Neural progenitor cell (in vitro differentiated cells): ENCODE results near the gene CD86. TPM values are rescaled to one million over a fixed set of nuclear protein-coding genes. Genes with fewer than 3 reads are reported as not detected.

Experiments used
- DNase-seq: peaks from one replicate; pipeline ENCODE4 v3.0.0-alpha.2; 2016; ENCODE audit warnings: low spot score
- H2AFZ ChIP-seq: fragments of 200-600 bp; sonication (generic); replicated peaks from 2 replicates; pipeline ENCODE4 v1.6.1; 2016; ENCODE audit warnings: antibody characterized with exemption
- H3F3A ChIP-seq: fragments of 200-600 bp; sonication (generic); 2 replicates; pipeline ENCODE4 v1.6.1; 2016; ENCODE audit warnings: antibody characterized with exemption, low read depth
- H3K27ac ChIP-seq: fragments of 200-600 bp; sonication (generic); 2 replicates; pipeline ENCODE4 v1.5.1; 2016; ENCODE audit warnings: mild to moderate bottlenecking
- H3K27me3 ChIP-seq: fragments of 200-600 bp; sonication (generic); 2 replicates; pipeline ENCODE4 v1.6.1; 2016; ENCODE audit warnings: mild to moderate bottlenecking, moderate library complexity
- H3K36me3 ChIP-seq: fragments of 200-600 bp; sonication (generic); 2 replicates; pipeline ENCODE4 v1.5.1; 2016
- H3K4me1 ChIP-seq: fragments of 200-600 bp; sonication (generic); 2 replicates; pipeline ENCODE4 v1.6.1; 2016; ENCODE audit warnings: mixed run types
- H3K4me2 ChIP-seq: fragments of 200-600 bp; sonication (generic); 2 replicates; pipeline ENCODE4 v1.6.1; 2016
- H3K4me3 ChIP-seq: fragments of 200-600 bp; sonication (generic); 2 replicates; pipeline ENCODE4 v1.5.1; 2016
- H3K79me2 ChIP-seq: fragments of 200-600 bp; sonication (generic); 2 replicates; pipeline ENCODE4 v1.6.1; 2016; ENCODE audit warnings: low read depth
- H3K9ac ChIP-seq: fragments of 200-600 bp; sonication (generic); 2 replicates; pipeline ENCODE4 v1.6.1; 2016
- H3K9me3 ChIP-seq: fragments of 200-600 bp; sonication (generic); 2 replicates; pipeline ENCODE4 v1.5.1; 2016; ENCODE audit warnings: low read depth
- H4K20me1 ChIP-seq: fragments of 200-600 bp; sonication (generic); 2 replicates; pipeline ENCODE4 v1.6.1; 2016; ENCODE audit warnings: low read depth
- H3K27ac Mint-ChIP-seq: 3 replicates; pipeline ENCODE4 v1.8.0; 2021; ENCODE audit warnings: mixed read lengths
- H3K27me3 Mint-ChIP-seq: 2 replicates; pipeline ENCODE4 v1.8.0; 2022; ENCODE audit warnings: low read depth, mild to moderate bottlenecking, inconsistent platforms, moderate library complexity, mixed read lengths; ENCODE audit not compliant: insufficient read depth
- H3K36me3 Mint-ChIP-seq: 3 replicates; pipeline ENCODE4 v1.8.0; 2021; ENCODE audit warnings: mixed read lengths
- H3K4me1 Mint-ChIP-seq: 3 replicates; pipeline ENCODE4 v1.8.0; 2021; ENCODE audit warnings: mixed read lengths
- H3K4me3 Mint-ChIP-seq: 3 replicates; pipeline ENCODE4 v1.8.0; 2021; ENCODE audit warnings: mild to moderate bottlenecking, moderate library complexity, mixed read lengths
- H3K9me3 Mint-ChIP-seq: 3 replicates; pipeline ENCODE4 v1.8.0; 2020; ENCODE audit warnings: mixed read lengths
- EZH2 ChIP-seq: fragments of 200-600 bp; sonication (generic); IDR thresholded peaks from 2 replicates; pipeline ENCODE4 v1.6.1; 2017; ENCODE audit warnings: antibody characterized with exemption, mild to moderate bottlenecking, moderate library complexity
- EZH2phosphoT487 ChIP-seq: fragments of 200-600 bp; sonication (generic); IDR thresholded peaks from 2 replicates; pipeline ENCODE4 v1.6.1; 2017; ENCODE audit warnings: antibody characterized with exemption
- total RNA-seq: library from RNA; depleted of rRNA; stranded (reverse); fragments of >200 nt; gene quantifications from 2 replicates; pipeline ENCODE4 v1.2.3, GENCODE V29; 2015; ENCODE audit warnings: low replicate concordance
- TF ChIP-seq, protein P1 (sequence below): fragments of 200-600 bp; sonication (generic); IDR thresholded peaks from 2 replicates; pipeline ENCODE4 v1.5.1; 2017; ENCODE audit warnings: antibody characterized with exemption, mild to moderate bottlenecking

The CD86 gene
- total RNA-seq, 1 donor from 2014 or later, result not detected

DNA sequence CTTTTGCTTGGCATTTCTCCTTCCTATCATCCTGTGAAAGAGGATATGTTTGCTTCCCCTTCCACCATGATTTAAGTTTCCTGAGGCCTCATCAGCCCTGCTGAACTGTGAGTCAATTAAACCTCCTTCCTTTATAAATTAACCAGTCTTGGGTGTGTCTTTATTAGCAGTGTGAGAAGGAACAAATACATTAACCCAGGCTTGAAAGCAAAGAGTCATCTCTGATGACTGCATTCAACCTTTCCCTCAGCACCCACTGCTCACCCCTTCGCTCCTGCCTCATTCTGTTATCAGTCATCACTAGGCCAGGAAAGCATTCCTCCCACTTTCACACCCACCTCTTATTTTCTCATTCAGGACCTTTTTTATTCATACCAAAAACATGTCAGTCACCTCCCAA, 68.7 kb downstream of the CD86 start:
- no peak overlapping the region for H3K27ac ChIP-seq

DNA sequence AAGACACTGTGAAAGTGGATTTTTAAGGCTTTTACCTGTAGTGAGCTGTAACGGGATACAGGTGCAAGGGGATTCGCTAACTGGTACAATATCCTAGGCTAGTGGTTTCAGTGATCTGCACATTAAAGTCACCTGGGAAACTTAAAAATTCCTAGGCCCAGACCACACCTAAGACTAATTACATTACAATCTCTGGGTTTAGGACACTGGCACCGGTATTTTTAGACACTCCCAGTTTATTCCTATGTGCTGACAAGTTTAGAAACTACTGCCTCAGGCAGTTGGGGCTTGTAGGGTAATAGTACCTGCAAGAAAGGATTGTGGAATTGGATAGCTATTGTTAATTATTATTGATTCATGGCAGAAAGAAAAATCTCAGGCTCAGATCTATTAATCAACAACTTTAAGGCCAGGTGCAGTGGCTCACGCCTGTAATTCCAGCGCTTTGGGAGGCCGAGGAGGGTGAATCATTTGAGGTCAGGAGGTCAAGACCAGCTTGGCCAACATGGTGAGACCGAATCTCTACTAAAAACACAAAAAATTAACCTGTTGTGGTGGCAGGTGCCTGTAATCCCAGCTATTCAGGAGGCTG, 77.9 kb downstream of the CD86 start:
- no peak overlapping the region for H3K4me2 ChIP-seq
- no peak overlapping the region for H3K27ac Mint-ChIP-seq
- no peaks in the 10 kb centered on the region for H4K20me1 ChIP-seq
- H3K79me2 ChIP-seq, result no peaks in the 10 kb centered on the region
- H3F3A ChIP-seq, result no peaks in the 10 kb centered on the region
- no peaks in the 10 kb centered on the region for H3K4me1 ChIP-seq
- TF ChIP-seq EZH2phosphoT487 (no peak), EZH2 (no peak)
- TF ChIP-seq, protein P1, sequence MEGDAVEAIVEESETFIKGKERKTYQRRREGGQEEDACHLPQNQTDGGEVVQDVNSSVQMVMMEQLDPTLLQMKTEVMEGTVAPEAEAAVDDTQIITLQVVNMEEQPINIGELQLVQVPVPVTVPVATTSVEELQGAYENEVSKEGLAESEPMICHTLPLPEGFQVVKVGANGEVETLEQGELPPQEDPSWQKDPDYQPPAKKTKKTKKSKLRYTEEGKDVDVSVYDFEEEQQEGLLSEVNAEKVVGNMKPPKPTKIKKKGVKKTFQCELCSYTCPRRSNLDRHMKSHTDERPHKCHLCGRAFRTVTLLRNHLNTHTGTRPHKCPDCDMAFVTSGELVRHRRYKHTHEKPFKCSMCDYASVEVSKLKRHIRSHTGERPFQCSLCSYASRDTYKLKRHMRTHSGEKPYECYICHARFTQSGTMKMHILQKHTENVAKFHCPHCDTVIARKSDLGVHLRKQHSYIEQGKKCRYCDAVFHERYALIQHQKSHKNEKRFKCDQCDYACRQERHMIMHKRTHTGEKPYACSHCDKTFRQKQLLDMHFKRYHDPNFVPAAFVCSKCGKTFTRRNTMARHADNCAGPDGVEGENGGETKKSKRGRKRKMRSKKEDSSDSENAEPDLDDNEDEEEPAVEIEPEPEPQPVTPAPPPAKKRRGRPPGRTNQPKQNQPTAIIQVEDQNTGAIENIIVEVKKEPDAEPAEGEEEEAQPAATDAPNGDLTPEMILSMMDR, result no peak
- H3K27me3 ChIP-seq, result no peaks in the 10 kb centered on the region
- H3K9me3 Mint-ChIP-seq, result peaks cover 8% of the 10 kb centered on the region
- H3K9me3 ChIP-seq, result no peaks in the 10 kb centered on the region
- no peaks in the 10 kb centered on the region for H3K36me3 ChIP-seq
- H3K4me3 Mint-ChIP-seq, result no peak overlapping the region
- peaks cover 3% of the 10 kb centered on the region for H3K27me3 Mint-ChIP-seq
- H3K4me1 Mint-ChIP-seq, result no peaks in the 10 kb centered on the region
- no peak overlapping the region for H3K27ac ChIP-seq
- H2AFZ ChIP-seq, result no peak overlapping the region
- DNase-seq, result no peak
- H3K9ac ChIP-seq, result no peak overlapping the region
- H3K36me3 Mint-ChIP-seq, result no peaks in the 10 kb centered on the region
- H3K4me3 ChIP-seq, result no peak overlapping the region

More for the DNA sequence above, 68.7 kb downstream of the CD86 start:
- no peaks in the 10 kb centered on the region for H3F3A ChIP-seq
- H2AFZ ChIP-seq, result no peak overlapping the region
- H3K27ac Mint-ChIP-seq, result no peak overlapping the region
- H3K27me3 Mint-ChIP-seq, result peaks cover 2% of the 10 kb centered on the region
- no peak overlapping the region for H3K4me3 ChIP-seq
- H3K4me1 Mint-ChIP-seq, result no peaks in the 10 kb centered on the region
- H3K4me1 ChIP-seq, result no peaks in the 10 kb centered on the region
- no peaks in the 10 kb centered on the region for H3K27me3 ChIP-seq
- no peak overlapping the region for H3K4me2 ChIP-seq
- H3K4me3 Mint-ChIP-seq, result no peak overlapping the region
- peaks cover 4% of the 10 kb centered on the region for H3K9me3 ChIP-seq
- H3K9ac ChIP-seq, result no peak overlapping the region
- H4K20me1 ChIP-seq, result no peaks in the 10 kb centered on the region
- H3K36me3 Mint-ChIP-seq, result no peaks in the 10 kb centered on the region
- no peak for TF ChIP-seq EZH2
- TF ChIP-seq EZH2phosphoT487, result no peak
- TF ChIP-seq, protein P1, result no peak
- H3K79me2 ChIP-seq, result no peaks in the 10 kb centered on the region
- H3K36me3 ChIP-seq, result no peaks in the 10 kb centered on the region
- no peak for DNase-seq
- peaks cover 4% of the 10 kb centered on the region for H3K9me3 Mint-ChIP-seq

DNA sequence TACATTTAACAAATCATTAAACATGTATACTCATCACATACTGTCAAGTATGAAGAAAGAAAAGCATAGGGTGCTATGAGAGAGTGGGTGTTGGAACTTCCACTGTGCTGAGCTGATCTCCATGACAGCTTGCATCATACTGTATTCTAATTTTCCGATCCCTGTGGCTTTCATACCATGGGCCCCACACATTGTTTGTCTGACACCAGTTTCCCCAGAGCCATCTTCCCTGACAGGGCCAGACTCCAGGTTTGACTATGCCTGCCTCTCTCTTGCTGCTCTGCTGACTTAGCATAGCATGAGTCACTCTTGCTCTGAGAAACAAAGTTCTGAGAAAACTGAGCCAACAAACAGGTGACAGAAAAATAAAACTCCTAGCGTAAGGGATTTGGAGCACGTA, 91.3 kb downstream of the CD86 start:
- no peak overlapping the region for H3K9ac ChIP-seq
- Mint-ChIP-seq H3K4me1 (no peaks in the 10 kb centered on the region), H3K27me3 (peaks cover 2% of the 10 kb centered on the region), H3K9me3 (peaks cover 8% of the 10 kb centered on the region), H3K4me3 (no peak overlapping the region), H3K36me3 (no peaks in the 10 kb centered on the region), H3K27ac (no peak overlapping the region)
- H3K4me2 ChIP-seq, result no peak overlapping the region
- no peak overlapping the region for H3K4me3 ChIP-seq
- TF ChIP-seq, protein P1, result no peak
- TF ChIP-seq EZH2phosphoT487, result no peak
- TF ChIP-seq EZH2, result no peak
- H3F3A ChIP-seq, result no peaks in the 10 kb centered on the region
- no peaks in the 10 kb centered on the region for H3K4me1 ChIP-seq
- no peaks in the 10 kb centered on the region for H3K79me2 ChIP-seq
- no peaks in the 10 kb centered on the region for H3K36me3 ChIP-seq
- DNase-seq, result no peak
- H3K9me3 ChIP-seq, result no peaks in the 10 kb centered on the region
- H3K27ac ChIP-seq, result no peak overlapping the region
- H3K27me3 ChIP-seq, result no peaks in the 10 kb centered on the region
- H2AFZ ChIP-seq, result no peak overlapping the region
- H4K20me1 ChIP-seq, result no peaks in the 10 kb centered on the region
